ENCODE measurements around the gene AQP11. TPM values are rescaled to one million over a fixed set of nuclear protein-coding genes. Genes with fewer than 3 reads are reported as not detected.
"Not testable (repeated sequence)": the region's sequence is repeated elsewhere in the genome, so short reads cannot be mapped to it uniquely, and the experiment has no call there.

AQP11 gene
- polyA plus RNA-seq, 1 experiment: 1.2 TPM

GRCh38 chr11:77560605-77561004, 29.1 kb upstream of the AQP11 start:
- no peaks in the 10 kb centered on the region for H3K36me3 ChIP-seq (ENCODE audit: control insufficient read depth, insufficient read depth, low read length)
- POLR2A ChIA-PET: no interaction called here
- peak; percentile 19 for DNase-seq (ENCODE audit: low read depth)
- no peaks in the 10 kb centered on the region for H3K27me3 ChIP-seq (ENCODE audit: control insufficient read depth, insufficient read depth, low read length)
- TF ChIP-seq, protein P1, sequence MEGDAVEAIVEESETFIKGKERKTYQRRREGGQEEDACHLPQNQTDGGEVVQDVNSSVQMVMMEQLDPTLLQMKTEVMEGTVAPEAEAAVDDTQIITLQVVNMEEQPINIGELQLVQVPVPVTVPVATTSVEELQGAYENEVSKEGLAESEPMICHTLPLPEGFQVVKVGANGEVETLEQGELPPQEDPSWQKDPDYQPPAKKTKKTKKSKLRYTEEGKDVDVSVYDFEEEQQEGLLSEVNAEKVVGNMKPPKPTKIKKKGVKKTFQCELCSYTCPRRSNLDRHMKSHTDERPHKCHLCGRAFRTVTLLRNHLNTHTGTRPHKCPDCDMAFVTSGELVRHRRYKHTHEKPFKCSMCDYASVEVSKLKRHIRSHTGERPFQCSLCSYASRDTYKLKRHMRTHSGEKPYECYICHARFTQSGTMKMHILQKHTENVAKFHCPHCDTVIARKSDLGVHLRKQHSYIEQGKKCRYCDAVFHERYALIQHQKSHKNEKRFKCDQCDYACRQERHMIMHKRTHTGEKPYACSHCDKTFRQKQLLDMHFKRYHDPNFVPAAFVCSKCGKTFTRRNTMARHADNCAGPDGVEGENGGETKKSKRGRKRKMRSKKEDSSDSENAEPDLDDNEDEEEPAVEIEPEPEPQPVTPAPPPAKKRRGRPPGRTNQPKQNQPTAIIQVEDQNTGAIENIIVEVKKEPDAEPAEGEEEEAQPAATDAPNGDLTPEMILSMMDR (IDR thresholded peaks at IDR 0.05; ENCODE audit: insufficient read depth, low read depth, low read length): no peak
- H3K4me3 ChIP-seq (ENCODE audit: low read depth, low read length): no peak overlapping the region
- CTCF ChIA-PET: interaction anchor here (0.8 to 1.2 kb wide), 3 partner anchors 12 to 434 kb away, joined by 3 to 4 read pairs (median 3); no protein-coding TSS in a partner anchor

- no peak for DNase-seq (ENCODE audit: low read depth)
- ChIA-PET POLR2A (no interaction called here), CTCF (interaction anchor here (0.8 to 1.2 kb wide), 4 partner anchors 12 to 434 kb away, joined by 3 to 4 read pairs (median 3); no protein-coding TSS in a partner anchor)
- TF ChIP-seq, protein P1 (IDR thresholded peaks at IDR 0.05; ENCODE audit: insufficient read depth, low read depth, low read length): no peak
- H3K27me3 ChIP-seq (ENCODE audit: control insufficient read depth, insufficient read depth, low read length): no peaks in the 10 kb centered on the region
- no peaks in the 10 kb centered on the region for H3K36me3 ChIP-seq (ENCODE audit: control insufficient read depth, insufficient read depth, low read length)
- no peak overlapping the region for H3K4me3 ChIP-seq (ENCODE audit: low read depth, low read length)
These were observed 28.5 kb upstream of the AQP11 start for GRCh38 chr11:77561257-77561656.

- no peaks in the 10 kb centered on the region for H3K27me3 ChIP-seq (ENCODE audit: control insufficient read depth, insufficient read depth, low read length)
- H3K36me3 ChIP-seq (ENCODE audit: control insufficient read depth, insufficient read depth, low read length): no peaks in the 10 kb centered on the region
- POLR2A ChIA-PET: no interaction called here
- TF ChIP-seq, protein P1 (IDR thresholded peaks at IDR 0.05; ENCODE audit: insufficient read depth, low read depth, low read length): no peak
- CTCF ChIA-PET: interaction anchor here (1.1 kb wide), 1 partner anchor 11 kb away, joined by 3 read pairs; no protein-coding TSS in a partner anchor
- no peak overlapping the region for H3K4me3 ChIP-seq (ENCODE audit: low read depth, low read length)
- DNase-seq (ENCODE audit: low read depth): no peak
These were observed 21.4 kb upstream of the AQP11 start for GRCh38 chr11:77568306-77568705.

- Histone ChIP-seq H3K36me3 (ENCODE audit: control insufficient read depth, insufficient read depth, low read length) (no peaks in the 10 kb centered on the region), H3K4me3 (ENCODE audit: low read depth, low read length) (no peak overlapping the region), H3K27me3 (ENCODE audit: control insufficient read depth, insufficient read depth, low read length) (no peaks in the 10 kb centered on the region)
- TF ChIP-seq, protein P1 (IDR thresholded peaks at IDR 0.05; ENCODE audit: insufficient read depth, low read depth, low read length): no peak
- ChIA-PET CTCF (no interaction called here), POLR2A (no interaction called here)
- DNase-seq (ENCODE audit: low read depth): no peak
These were observed 20.7 kb upstream of the AQP11 start for GRCh38 chr11:77568916-77569675.

- TF ChIP-seq, protein P1 (IDR thresholded peaks at IDR 0.05; ENCODE audit: insufficient read depth, low read depth, low read length): no peak
- Histone ChIP-seq H3K36me3 (ENCODE audit: control insufficient read depth, insufficient read depth, low read length) (no peaks in the 10 kb centered on the region), H3K27me3 (ENCODE audit: control insufficient read depth, insufficient read depth, low read length) (no peaks in the 10 kb centered on the region), H3K4me3 (ENCODE audit: low read depth, low read length) (no peak overlapping the region)
- POLR2A ChIA-PET: no interaction called here
- CTCF ChIA-PET: no interaction called here
- DNase-seq (ENCODE audit: low read depth): no peak
These were observed 20.1 kb upstream of the AQP11 start for GRCh38 chr11:77569676-77570070.

DNA sequence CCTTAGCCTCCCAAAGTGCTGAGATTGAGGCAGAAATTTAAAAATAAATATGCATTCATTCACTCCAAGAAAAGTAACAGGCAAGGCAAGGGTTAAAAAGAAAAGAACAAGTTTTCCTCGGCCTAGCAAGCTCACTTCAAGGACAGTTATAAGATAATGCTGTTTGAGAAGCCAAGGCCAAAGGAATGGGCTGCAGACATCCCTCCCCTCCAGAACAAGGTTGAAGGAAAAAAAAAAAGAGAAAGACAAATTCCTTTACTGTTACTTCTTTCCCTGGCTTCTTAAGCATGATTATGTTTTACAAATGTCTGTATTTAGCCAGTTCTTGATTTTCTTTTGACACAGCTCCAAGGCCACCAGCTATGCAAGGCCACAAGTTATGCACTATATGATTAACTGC, 18.9 kb upstream of the AQP11 start:
- H3K27me3 ChIP-seq (ENCODE audit: control insufficient read depth, insufficient read depth, low read length); CTCF ChIA-PET; H3K36me3 ChIP-seq (ENCODE audit: control insufficient read depth, insufficient read depth, low read length); DNase-seq (ENCODE audit: low read depth); H3K4me3 ChIP-seq (ENCODE audit: low read depth, low read length); POLR2A ChIA-PET: not testable (repeated sequence)

- DNase-seq (ENCODE audit: low read depth); POLR2A ChIA-PET; H3K4me3 ChIP-seq (ENCODE audit: low read depth, low read length); H3K36me3 ChIP-seq (ENCODE audit: control insufficient read depth, insufficient read depth, low read length); H3K27me3 ChIP-seq (ENCODE audit: control insufficient read depth, insufficient read depth, low read length): not testable (repeated sequence)
- CTCF ChIA-PET: interaction anchor here (0.6 to 1.7 kb wide), 5 partner anchors 13 to 998 kb away, joined by 3 read pairs; no protein-coding TSS in a partner anchor
These were observed 14.3 kb upstream of the AQP11 start for GRCh38 chr11:77575428-77575827.

All from BJ (cell line).